ENCODE results near the gene SLC9A5. TPM values are rescaled to one million over a fixed set of nuclear protein-coding genes. Genes with fewer than 3 reads are reported as not detected.

Gene SLC9A5
- total and polyA plus RNA-seq, 10 of the 15 experiments (the other 5 are each of a cell fraction or from before 2014, with no cell fraction given): 0.26 to 5.7 (median 1.5) TPM

- TF ChIP-seq, protein P1, sequence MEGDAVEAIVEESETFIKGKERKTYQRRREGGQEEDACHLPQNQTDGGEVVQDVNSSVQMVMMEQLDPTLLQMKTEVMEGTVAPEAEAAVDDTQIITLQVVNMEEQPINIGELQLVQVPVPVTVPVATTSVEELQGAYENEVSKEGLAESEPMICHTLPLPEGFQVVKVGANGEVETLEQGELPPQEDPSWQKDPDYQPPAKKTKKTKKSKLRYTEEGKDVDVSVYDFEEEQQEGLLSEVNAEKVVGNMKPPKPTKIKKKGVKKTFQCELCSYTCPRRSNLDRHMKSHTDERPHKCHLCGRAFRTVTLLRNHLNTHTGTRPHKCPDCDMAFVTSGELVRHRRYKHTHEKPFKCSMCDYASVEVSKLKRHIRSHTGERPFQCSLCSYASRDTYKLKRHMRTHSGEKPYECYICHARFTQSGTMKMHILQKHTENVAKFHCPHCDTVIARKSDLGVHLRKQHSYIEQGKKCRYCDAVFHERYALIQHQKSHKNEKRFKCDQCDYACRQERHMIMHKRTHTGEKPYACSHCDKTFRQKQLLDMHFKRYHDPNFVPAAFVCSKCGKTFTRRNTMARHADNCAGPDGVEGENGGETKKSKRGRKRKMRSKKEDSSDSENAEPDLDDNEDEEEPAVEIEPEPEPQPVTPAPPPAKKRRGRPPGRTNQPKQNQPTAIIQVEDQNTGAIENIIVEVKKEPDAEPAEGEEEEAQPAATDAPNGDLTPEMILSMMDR (IDR thresholded peaks at IDR 0.05 in 2 of 3, conservative IDR thresholded peaks at IDR 0.05 in 1 of 3; ENCODE audit: control insufficient read depth in 2 of 3, extremely low read depth in 1 of 3, insufficient read depth in 1 of 3, low read depth in 3 of 3, low read length in 3 of 3): no peak
- TF ChIP-seq, protein P2, sequence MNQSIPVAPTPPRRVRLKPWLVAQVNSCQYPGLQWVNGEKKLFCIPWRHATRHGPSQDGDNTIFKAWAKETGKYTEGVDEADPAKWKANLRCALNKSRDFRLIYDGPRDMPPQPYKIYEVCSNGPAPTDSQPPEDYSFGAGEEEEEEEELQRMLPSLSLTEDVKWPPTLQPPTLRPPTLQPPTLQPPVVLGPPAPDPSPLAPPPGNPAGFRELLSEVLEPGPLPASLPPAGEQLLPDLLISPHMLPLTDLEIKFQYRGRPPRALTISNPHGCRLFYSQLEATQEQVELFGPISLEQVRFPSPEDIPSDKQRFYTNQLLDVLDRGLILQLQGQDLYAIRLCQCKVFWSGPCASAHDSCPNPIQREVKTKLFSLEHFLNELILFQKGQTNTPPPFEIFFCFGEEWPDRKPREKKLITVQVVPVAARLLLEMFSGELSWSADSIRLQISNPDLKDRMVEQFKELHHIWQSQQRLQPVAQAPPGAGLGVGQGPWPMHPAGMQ (IDR thresholded peaks at IDR 0.05; ENCODE audit: borderline replicate concordance): no peak; the same call in 1 of the 2 replicates
- TF ChIP-seq IRF3 (IDR thresholded peaks at IDR 0.05): no peak
- TF ChIP-seq SMAD5 (IDR thresholded peaks at IDR 0.05; ENCODE audit: low read depth): no peak
- TF ChIP-seq ZNF622 (IDR thresholded peaks at IDR 0.05): no peak
- TF ChIP-seq, protein P3, sequence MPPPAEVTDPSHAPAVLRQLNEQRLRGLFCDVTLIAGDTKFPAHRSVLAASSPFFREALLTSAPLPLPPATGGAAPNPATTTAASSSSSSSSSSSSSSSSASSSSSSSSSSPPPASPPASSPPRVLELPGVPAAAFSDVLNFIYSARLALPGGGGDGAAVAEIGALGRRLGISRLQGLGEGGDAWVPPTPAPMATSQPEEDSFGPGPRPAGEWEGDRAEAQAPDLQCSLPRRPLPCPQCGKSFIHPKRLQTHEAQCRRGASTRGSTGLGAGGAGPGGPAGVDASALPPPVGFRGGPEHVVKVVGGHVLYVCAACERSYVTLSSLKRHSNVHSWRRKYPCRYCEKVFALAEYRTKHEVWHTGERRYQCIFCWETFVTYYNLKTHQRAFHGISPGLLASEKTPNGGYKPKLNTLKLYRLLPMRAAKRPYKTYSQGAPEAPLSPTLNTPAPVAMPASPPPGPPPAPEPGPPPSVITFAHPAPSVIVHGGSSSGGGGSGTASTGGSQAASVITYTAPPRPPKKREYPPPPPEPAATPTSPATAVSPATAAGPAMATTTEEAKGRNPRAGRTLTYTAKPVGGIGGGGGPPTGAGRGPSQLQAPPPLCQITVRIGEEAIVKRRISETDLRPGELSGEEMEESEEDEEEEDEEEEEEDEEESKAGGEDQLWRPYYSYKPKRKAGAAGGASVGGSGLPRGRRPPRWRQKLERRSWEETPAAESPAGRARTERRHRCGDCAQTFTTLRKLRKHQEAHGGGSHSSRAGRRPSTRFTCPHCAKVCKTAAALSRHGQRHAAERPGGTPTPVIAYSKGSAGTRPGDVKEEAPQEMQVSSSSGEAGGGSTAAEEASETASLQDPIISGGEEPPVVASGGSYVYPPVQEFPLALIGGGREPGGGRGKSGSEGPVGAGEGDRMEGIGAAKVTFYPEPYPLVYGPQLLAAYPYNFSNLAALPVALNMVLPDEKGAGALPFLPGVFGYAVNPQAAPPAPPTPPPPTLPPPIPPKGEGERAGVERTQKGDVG (CRISPR knock-in tag; IDR thresholded peaks at IDR 0.05): no peak
- TF ChIP-seq STAT1 (conservative IDR thresholded peaks at IDR 0.05): no peak
- no peak for TF ChIP-seq E2F4 (IDR thresholded peaks at IDR 0.05; ENCODE audit: low read depth, low read length)
- TF ChIP-seq REST (IDR thresholded peaks at IDR 0.05; ENCODE audit: low read depth, low read length): no peak
- TF ChIP-seq RB1 (IDR thresholded peaks at IDR 0.05; ENCODE audit: borderline replicate concordance): no peak
- peak; percentile 67; the same call in 2 of the 3 replicates for TF ChIP-seq POU2F2 (IDR thresholded peaks at IDR 0.05; ENCODE audit: borderline replicate concordance, low read depth, low read length)
- TF ChIP-seq EED (IDR thresholded peaks at IDR 0.05; ENCODE audit: low read depth): peak; percentile 100
- TF ChIP-seq, protein P4, sequence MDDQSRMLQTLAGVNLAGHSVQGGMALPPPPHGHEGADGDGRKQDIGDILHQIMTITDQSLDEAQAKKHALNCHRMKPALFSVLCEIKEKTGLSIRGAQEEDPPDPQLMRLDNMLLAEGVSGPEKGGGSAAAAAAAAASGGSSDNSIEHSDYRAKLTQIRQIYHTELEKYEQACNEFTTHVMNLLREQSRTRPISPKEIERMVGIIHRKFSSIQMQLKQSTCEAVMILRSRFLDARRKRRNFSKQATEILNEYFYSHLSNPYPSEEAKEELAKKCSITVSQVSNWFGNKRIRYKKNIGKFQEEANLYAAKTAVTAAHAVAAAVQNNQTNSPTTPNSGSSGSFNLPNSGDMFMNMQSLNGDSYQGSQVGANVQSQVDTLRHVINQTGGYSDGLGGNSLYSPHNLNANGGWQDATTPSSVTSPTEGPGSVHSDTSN (IDR thresholded peaks at IDR 0.05; ENCODE audit: insufficient replicate concordance, low read depth, low read length): no peak
- no peak for TF ChIP-seq POLR2AphosphoS5 (IDR thresholded peaks at IDR 0.05; ENCODE audit: low read length)
Observed at GRCh38 chr16:67311607-67312488, 63.1 kb downstream of the SLC9A5 start (continued).
